SK-N-SH (cell line): ENCODE results near the gene TMEM205. TPM values are rescaled to one million over a fixed set of nuclear protein-coding genes. Genes with fewer than 3 reads are reported as not detected.

Experiments
- CTCF ChIA-PET: fragments of 300-600, 350-600 bp; formaldehyde crosslinking; extraction: SDS; loops from one replicate; lab custom pipeline; 2021; lab: Yijun Ruan, JAX
- POLR2A ChIA-PET: fragments of 350-600 bp; sonication (Branson Sonifier 250); formaldehyde crosslinking; extraction: SDS; loops from one replicate; lab custom pipeline; 2020; ENCODE audit warnings: antibody characterized with exemption, inconsistent platforms; lab: Yijun Ruan, JAX
- DNase-seq: peaks from one replicate; pipeline ENCODE4 v3.0.0; 2012
- H2AFZ ChIP-seq: fragments of 200-600 bp; sonication (generic); 2 replicates; pipeline ENCODE4 v1.8.1; 2016; ENCODE audit warnings: antibody characterized with exemption, mild to moderate bottlenecking, low read depth
- H3F3A ChIP-seq: fragments of 200-600 bp; sonication (generic); replicated peaks from 2 replicates; pipeline ENCODE3; 2016; ENCODE audit warnings: antibody characterized with exemption, mild to moderate bottlenecking; ENCODE audit not compliant: insufficient read depth
- H3K27ac ChIP-seq, 2 experiments: fragments of 200-500 bp in 1 of 2; fragments of 200-600 bp in 1 of 2; sonication (Bioruptor generic) in 1 of 2; sonication (generic), shearing (Covaris generic) in 1 of 2; 2 replicates each; pipeline versions ENCODE4 v1.5.1 to v1.6.1; 2014 to 2016; ENCODE audit warnings: low read depth in 2 of 2, inconsistent platforms in 1 of 2, low read length in 1 of 2, mild to moderate bottlenecking in 1 of 2, mixed read lengths in 1 of 2
- H3K27me3 ChIP-seq: fragments of 200-600 bp; sonication (generic), shearing (Covaris generic); 2 replicates; pipeline ENCODE4 v1.6.1; 2016; ENCODE audit warnings: mixed run types; ENCODE audit not compliant: insufficient read depth
- H3K36me3 ChIP-seq, 2 experiments: fragments of 200-500 bp in 1 of 2; fragments of 200-600 bp in 1 of 2; sonication (Bioruptor generic) in 1 of 2; sonication (generic) in 1 of 2; replicated peaks in 1 of 2; 2 replicates each; pipeline versions ENCODE3 to v1.5.1; 2014 to 2016; ENCODE audit warnings: low read length in 1 of 2, mild to moderate bottlenecking in 1 of 2; ENCODE audit not compliant: insufficient read depth in 2 of 2, control insufficient read depth in 1 of 2
- H3K4me1 ChIP-seq, 2 experiments: fragments of 200-500 bp in 1 of 2; fragments of 200-600 bp in 1 of 2; sonication (Bioruptor generic) in 1 of 2; sonication (generic), shearing (Covaris generic) in 1 of 2; 2 replicates each; pipeline versions ENCODE4 v1.5.1 to v1.6.1; 2014 to 2016; ENCODE audit warnings: low read depth in 1 of 2, low read length in 1 of 2, mixed run types in 1 of 2; ENCODE audit not compliant: insufficient read depth in 2 of 2, control insufficient read depth in 1 of 2
- H3K4me2 ChIP-seq: fragments of 200-600 bp; sonication (generic), shearing (Covaris generic); 2 replicates; pipeline ENCODE4 v1.6.1; 2017; ENCODE audit warnings: mixed run types
- H3K4me3 ChIP-seq, 2 experiments: fragments of 200-500 bp in 1 of 2; fragments of 200-600 bp in 1 of 2; sonication (Bioruptor generic) in 1 of 2; sonication (generic), shearing (Covaris generic) in 1 of 2; 2 replicates each; pipeline versions ENCODE4 v1.5.1 to v1.8.1; 2014 to 2016; ENCODE audit warnings: low read depth in 2 of 2, inconsistent platforms in 1 of 2, low read length in 1 of 2, mild to moderate bottlenecking in 1 of 2, mixed read lengths in 1 of 2, moderate library complexity in 1 of 2
- H3K79me2 ChIP-seq: fragments of 200-600 bp; sonication (generic); 2 replicates; pipeline ENCODE4 v1.8.1; 2017; ENCODE audit warnings: mild to moderate bottlenecking; ENCODE audit not compliant: insufficient read depth
- H3K9ac ChIP-seq: fragments of 200-600 bp; sonication (generic); 2 replicates; pipeline ENCODE4 v1.6.1; 2017; ENCODE audit warnings: mixed run types
- H3K9me2 ChIP-seq: fragments of 200-600 bp; sonication (generic); 2 replicates; pipeline ENCODE4 v1.6.1; 2017; ENCODE audit warnings: mixed run types
- H3K9me3 ChIP-seq: fragments of 200-600 bp; sonication (generic); 2 replicates; pipeline ENCODE4 v1.6.1; 2017; ENCODE audit warnings: mixed run types, mild to moderate bottlenecking, moderate library complexity
- H4K20me1 ChIP-seq: fragments of 200-600 bp; sonication (generic); 2 replicates; pipeline ENCODE4 v1.6.1; 2017; ENCODE audit warnings: mild to moderate bottlenecking, mixed run types; ENCODE audit not compliant: insufficient read depth
- CHD2 ChIP-seq: fragments of 150-350 bp; IDR thresholded peaks from 2 replicates; pipeline ENCODE4 v1.6.1; 2018; ENCODE audit warnings: low read length; ENCODE audit not compliant: partially characterized antibody
- EZH2phosphoT487 ChIP-seq: fragments of 200-600 bp; sonication (generic); IDR thresholded peaks from 2 replicates; pipeline ENCODE4 v1.6.1; 2017; ENCODE audit warnings: low read depth, mixed run types, mild to moderate bottlenecking, antibody characterized with exemption, moderate library complexity, borderline replicate concordance
- FOXJ3 ChIP-seq: sonication (generic); formaldehyde crosslinking; IDR thresholded peaks from 2 replicates; pipeline ENCODE4 v1.5.1; 2020; ENCODE audit warnings: mild to moderate bottlenecking, missing genetic modification reagents
- FOXM1 ChIP-seq: IDR thresholded peaks from 2 replicates; pipeline ENCODE4 v1.4.0; 2012; ENCODE audit warnings: low read depth, mild to moderate bottlenecking
- GABPA ChIP-seq: IDR thresholded peaks from 2 replicates; pipeline ENCODE4 v1.4.0; 2012; ENCODE audit warnings: low read depth, mild to moderate bottlenecking
- GATA2 ChIP-seq: sonication (generic); formaldehyde crosslinking; IDR thresholded peaks from 2 replicates; pipeline ENCODE4 v1.5.0; 2020; ENCODE audit warnings: mild to moderate bottlenecking, missing genetic modification reagents
- MEF2A ChIP-seq: IDR thresholded peaks from 2 replicates; pipeline ENCODE4 v1.4.0; 2012; ENCODE audit warnings: low read depth, borderline replicate concordance
- MXI1 ChIP-seq: IDR thresholded peaks from 2 replicates; pipeline ENCODE4 v1.6.1; 2012; ENCODE audit warnings: mild to moderate bottlenecking, low read depth, low read length, improper control_type of control experiment
- NRF1 ChIP-seq: IDR thresholded peaks from 2 replicates; pipeline ENCODE4 v1.6.1; 2012; ENCODE audit warnings: low read depth, mild to moderate bottlenecking, low read length
- POLR2AphosphoS5 ChIP-seq: IDR thresholded peaks from 2 replicates; pipeline ENCODE4 v1.6.1; 2012; ENCODE audit warnings: low read depth, low read length
- RFX5 ChIP-seq: IDR thresholded peaks from 2 replicates; pipeline ENCODE4 v1.6.1; 2012; ENCODE audit warnings: mild to moderate bottlenecking, improper control_type of control experiment, low read length
- RXRA ChIP-seq: IDR thresholded peaks from 2 replicates; pipeline ENCODE4 v1.4.0; 2012; ENCODE audit warnings: low read depth, mild to moderate bottlenecking, borderline replicate concordance
- SMC3 ChIP-seq: IDR thresholded peaks from 2 replicates; pipeline ENCODE4 v1.6.1; 2012; ENCODE audit warnings: low read depth, low read length, improper control_type of control experiment
- TAF1 ChIP-seq: IDR thresholded peaks from 2 replicates; pipeline ENCODE4 v1.6.1; 2012; ENCODE audit warnings: low read depth, mild to moderate bottlenecking, low read length, moderate library complexity, borderline replicate concordance
- TCF12 ChIP-seq: IDR thresholded peaks from 2 replicates; pipeline ENCODE4 v1.4.0; 2012
- YY1 ChIP-seq: IDR thresholded peaks from 2 replicates; pipeline ENCODE4 v1.4.0; 2012; ENCODE audit warnings: low read depth, mild to moderate bottlenecking
- WGBS: methylation state at CpG from one replicate; pipeline ENCODE4 v1.1.6; 2017; ENCODE audit warnings: low lambda C conversion rate; 5-methylcytosine and 5-hydroxymethylcytosine counted together
- polyA plus RNA-seq, 3 experiments: library from polyadenylated mRNA; depleted of rRNA; stranded (reverse); fragments of >200 nt; gene quantifications; 2 replicates each; pipeline ENCODE4 v1.2.3, GENCODE V29; 2012
- TF ChIP-seq, protein P1 (sequence below): fragments of 150-350 bp; IDR thresholded peaks from 2 replicates; pipeline ENCODE4 v1.6.1; 2017; ENCODE audit warnings: antibody characterized with exemption, low read length, low read depth, borderline replicate concordance
- TF ChIP-seq, protein P2 (sequence below): fragments of 200-600 bp; sonication (generic); IDR thresholded peaks from 2 replicates; pipeline ENCODE4 v1.6.1; 2017; ENCODE audit warnings: antibody characterized with exemption, mild to moderate bottlenecking, moderate library complexity
- TF ChIP-seq, protein P3 (sequence below): IDR thresholded peaks from 2 replicates; pipeline ENCODE4 v1.4.0; 2012; ENCODE audit warnings: low read depth, borderline replicate concordance
- TF ChIP-seq, protein P4 (sequence below): IDR thresholded peaks from 2 replicates; pipeline ENCODE4 v1.4.0; 2012; ENCODE audit warnings: low read depth

TMEM205 gene
- polyA plus RNA-seq, 1 of the 3 experiments (the other 2 are of a cell fraction), result 219 TPM

DNA sequence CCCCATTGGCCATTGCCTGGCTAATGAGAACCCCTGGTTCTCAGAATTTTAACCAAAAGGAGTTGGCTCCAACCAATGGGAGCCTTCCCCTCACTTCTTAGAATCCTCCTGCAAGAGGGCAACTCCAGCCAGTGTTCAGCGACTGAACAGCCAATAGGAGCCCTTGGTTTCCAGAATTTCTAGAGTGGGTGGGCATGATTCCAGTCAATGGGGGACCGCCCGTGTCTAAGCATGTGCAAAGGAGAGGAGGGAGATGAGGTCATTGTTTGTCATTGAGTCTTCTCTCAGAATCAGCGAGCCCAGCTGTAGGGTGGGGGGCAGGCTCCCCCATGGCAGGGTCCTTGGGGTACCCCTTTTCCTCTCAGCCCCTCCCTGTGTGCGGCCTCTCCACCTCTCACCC is 18.9 kb upstream of the TMEM205 start (continued):
- TF ChIP-seq, protein P1, sequence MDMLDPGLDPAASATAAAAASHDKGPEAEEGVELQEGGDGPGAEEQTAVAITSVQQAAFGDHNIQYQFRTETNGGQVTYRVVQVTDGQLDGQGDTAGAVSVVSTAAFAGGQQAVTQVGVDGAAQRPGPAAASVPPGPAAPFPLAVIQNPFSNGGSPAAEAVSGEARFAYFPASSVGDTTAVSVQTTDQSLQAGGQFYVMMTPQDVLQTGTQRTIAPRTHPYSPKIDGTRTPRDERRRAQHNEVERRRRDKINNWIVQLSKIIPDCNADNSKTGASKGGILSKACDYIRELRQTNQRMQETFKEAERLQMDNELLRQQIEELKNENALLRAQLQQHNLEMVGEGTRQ, result no peak

DNA sequence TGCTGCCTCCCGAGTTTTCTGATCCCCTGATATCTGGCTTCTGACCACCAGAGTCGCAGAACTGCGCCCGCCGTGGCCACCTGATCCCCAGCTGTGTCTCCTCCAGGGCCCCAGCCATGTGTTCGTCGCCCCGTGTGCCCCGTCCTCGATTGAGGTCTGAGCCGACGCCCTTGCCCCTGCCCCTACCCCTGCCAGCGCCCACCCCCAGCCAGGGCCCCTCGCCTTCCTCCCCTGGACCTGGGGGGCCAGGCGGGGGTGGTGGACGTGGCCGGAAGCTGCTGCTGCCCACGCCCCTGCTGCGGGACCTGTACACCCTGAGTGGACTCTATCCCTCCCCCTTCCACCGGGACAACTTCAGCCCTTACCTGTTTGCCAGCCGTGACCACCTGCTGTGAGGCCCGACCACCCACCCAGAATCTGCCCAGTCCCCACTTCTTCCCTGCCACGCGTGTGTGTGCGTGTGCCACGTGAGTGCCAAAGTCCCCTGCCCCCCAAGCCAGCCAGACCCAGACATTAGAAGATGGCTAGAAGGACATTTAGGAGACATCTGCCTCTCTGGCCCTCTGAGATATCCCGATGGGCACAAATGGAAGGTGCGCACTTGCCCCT is 18.3 kb upstream of the TMEM205 start:
- ChIA-PET CTCF (no interaction called here), POLR2A (no interaction called here)
- TF ChIP-seq, protein P2, sequence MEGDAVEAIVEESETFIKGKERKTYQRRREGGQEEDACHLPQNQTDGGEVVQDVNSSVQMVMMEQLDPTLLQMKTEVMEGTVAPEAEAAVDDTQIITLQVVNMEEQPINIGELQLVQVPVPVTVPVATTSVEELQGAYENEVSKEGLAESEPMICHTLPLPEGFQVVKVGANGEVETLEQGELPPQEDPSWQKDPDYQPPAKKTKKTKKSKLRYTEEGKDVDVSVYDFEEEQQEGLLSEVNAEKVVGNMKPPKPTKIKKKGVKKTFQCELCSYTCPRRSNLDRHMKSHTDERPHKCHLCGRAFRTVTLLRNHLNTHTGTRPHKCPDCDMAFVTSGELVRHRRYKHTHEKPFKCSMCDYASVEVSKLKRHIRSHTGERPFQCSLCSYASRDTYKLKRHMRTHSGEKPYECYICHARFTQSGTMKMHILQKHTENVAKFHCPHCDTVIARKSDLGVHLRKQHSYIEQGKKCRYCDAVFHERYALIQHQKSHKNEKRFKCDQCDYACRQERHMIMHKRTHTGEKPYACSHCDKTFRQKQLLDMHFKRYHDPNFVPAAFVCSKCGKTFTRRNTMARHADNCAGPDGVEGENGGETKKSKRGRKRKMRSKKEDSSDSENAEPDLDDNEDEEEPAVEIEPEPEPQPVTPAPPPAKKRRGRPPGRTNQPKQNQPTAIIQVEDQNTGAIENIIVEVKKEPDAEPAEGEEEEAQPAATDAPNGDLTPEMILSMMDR, result no peak
- TF ChIP-seq CHD2 (no peak), GATA2 (CRISPR knock-in tag) (no peak), YY1 (no peak), EZH2phosphoT487 (no peak), RFX5 (no peak), RXRA (no peak), GABPA (no peak), FOXJ3 (CRISPR knock-in tag) (no peak), TCF12 (no peak), FOXM1 (no peak), MXI1 (no peak), MEF2A (no peak), SMC3 (no peak), POLR2AphosphoS5 (no peak), NRF1 (no peak), TAF1 (no peak)
- TF ChIP-seq, protein P1, result no peak
- TF ChIP-seq, protein P3, sequence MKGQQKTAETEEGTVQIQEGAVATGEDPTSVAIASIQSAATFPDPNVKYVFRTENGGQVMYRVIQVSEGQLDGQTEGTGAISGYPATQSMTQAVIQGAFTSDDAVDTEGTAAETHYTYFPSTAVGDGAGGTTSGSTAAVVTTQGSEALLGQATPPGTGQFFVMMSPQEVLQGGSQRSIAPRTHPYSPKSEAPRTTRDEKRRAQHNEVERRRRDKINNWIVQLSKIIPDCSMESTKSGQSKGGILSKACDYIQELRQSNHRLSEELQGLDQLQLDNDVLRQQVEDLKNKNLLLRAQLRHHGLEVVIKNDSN, result no peak
- TF ChIP-seq, protein P4, sequence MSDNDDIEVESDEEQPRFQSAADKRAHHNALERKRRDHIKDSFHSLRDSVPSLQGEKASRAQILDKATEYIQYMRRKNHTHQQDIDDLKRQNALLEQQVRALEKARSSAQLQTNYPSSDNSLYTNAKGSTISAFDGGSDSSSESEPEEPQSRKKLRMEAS, result no peak
- peaks cover 0 to 12% of the 10 kb centered on the region in 2 experiments for H3K36me3 ChIP-seq
- no peaks in the 10 kb centered on the region for H3K4me1 ChIP-seq
- DNase-seq, result no peak
- H3K79me2 ChIP-seq, result no peaks in the 10 kb centered on the region
- no peaks in the 10 kb centered on the region for H3K9me2 ChIP-seq
- WGBS, result 89% methylated on average over 22 of the region's 28 CpGs
- no peaks in the 10 kb centered on the region for H4K20me1 ChIP-seq
- H2AFZ ChIP-seq, result no peak overlapping the region
- no peak overlapping the region for H3K4me3 ChIP-seq
- no peak overlapping the region for H3K9ac ChIP-seq
- H3K27me3 ChIP-seq, result no peaks in the 10 kb centered on the region
- no peak overlapping the region for H3K27ac ChIP-seq
- H3K4me2 ChIP-seq, result no peak overlapping the region
- no peaks in the 10 kb centered on the region for H3K9me3 ChIP-seq
- peaks cover 3% of the 10 kb centered on the region for H3F3A ChIP-seq
